GM18507 (cell line): ENCODE measurements around the gene IKZF3.
"Not testable (repeated sequence)": the region's sequence is repeated elsewhere in the genome, so short reads cannot be mapped to it uniquely, and the experiment has no call there.

ENCODE experiments used
- DNase-seq: peaks from one replicate; pipeline ENCODE4 v3.0.0; 2011; ENCODE audit warnings: low read depth; ENCODE audit not compliant: insufficient read length; ENCODE audit errors: extremely low spot score
- FAIRE-seq: peaks from 2 replicates; lab custom pipeline; 2011; peaks lifted over from hg19 to GRCh38; lab: Jason Lieb, UNC

Gene IKZF3

DNA sequence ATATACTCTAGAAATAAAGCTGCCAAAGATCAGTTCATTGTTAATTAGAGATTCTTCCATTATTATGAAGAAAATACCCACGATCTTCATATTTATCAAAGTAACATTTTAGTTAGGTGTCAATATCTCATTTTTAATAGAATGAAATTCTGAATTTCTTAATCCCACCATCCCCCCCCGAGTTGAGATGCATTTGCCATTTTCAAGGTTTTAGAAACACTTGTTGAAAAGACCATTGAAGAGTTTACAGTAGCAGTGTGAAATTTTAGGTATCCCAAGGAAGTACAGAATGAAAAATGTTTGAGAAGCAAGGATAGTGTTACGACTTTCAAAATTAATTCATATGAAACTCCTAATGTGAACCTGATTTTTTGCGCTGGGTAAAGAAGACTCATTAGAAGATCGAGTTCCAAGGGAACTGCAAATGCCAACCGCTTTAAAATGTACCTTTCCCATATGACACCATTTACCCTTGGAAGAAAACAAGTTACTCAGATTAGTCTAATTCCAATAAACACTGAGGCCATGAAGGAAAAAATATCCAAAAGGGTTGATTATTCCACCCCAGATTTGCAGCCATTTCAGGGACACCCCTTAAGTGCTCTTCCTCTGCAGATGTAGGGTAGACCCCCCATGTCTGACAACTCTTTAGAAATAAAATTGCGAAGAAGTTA lies 731 bp downstream of the IKZF3 start:
- FAIRE-seq: no peak
- DNase-seq: no peak

DNA sequence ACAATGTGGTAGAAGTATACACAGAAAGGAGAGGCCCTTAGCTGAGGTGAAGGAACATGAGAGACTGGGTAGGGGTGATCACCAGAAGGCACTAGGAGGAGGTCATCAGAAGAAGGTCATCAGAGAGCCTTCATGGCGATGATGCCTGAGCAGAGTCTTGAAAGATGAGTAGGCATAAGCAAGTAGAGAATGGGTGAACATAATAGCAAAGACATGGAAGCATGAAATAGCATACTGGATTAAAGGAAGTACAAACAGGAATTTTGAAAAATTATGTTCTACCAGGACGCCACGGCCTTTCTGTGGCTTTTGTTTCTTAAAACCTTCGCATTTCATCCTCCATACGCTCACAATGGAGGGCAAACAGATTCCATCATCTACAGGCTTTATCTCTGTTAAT lies 2.9 kb downstream of the IKZF3 start:
- peak; percentile 84 for FAIRE-seq
- no peak for DNase-seq

DNA sequence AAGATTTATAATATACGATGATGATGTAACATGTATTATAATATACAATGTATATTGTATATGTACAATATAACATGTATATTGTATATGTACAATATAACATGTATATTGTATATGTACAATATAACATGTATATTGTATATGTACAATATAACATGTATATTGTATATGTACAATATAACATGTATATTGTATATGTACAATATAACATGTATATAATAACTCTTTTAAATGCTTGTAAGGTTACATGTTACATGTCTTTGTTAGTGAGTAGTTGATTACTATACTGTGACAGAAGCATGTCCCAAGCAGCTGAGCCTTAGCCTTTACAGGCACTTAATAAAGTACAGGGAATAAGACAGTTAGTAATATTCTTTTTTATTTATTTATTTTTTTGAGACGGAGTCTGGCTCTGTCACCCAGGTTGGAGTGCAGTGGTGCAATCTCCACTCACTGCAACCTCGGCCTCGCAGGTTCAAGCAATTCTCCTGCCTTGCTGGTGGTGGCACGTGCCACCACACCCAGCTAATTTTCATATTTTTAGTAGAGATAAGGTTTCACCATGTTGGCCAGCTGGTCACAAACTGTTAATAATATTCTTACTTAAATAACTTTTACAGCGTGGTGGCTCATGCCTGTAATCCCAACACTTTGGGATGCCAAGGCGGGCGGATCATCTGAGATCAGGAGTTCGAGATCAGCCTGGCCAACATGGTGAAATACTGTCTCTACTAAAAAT lies 8.0 kb downstream of the IKZF3 start:
- FAIRE-seq, DNase-seq: not testable (repeated sequence)

DNA sequence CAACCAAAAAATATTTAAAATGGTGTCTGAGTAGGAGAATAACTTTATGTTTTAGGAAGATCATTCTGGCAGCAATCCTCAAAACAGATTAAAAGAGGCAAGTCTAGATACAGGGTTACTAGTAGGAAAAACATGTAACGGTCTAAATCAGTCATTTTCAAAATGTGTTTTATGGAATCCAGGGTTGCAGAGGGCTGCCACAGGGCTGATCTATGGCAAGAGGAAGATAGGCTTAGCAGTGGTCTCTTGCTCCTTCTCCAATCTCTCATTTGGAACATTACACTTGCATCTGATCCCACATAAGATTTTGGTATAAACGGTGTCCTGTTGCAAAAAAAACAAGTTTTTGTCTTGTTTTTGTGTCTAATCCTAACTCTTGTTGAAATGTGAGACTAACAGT lies 9.2 kb downstream of the IKZF3 start:
- FAIRE-seq: peak; percentile 35
- no peak for DNase-seq

DNA sequence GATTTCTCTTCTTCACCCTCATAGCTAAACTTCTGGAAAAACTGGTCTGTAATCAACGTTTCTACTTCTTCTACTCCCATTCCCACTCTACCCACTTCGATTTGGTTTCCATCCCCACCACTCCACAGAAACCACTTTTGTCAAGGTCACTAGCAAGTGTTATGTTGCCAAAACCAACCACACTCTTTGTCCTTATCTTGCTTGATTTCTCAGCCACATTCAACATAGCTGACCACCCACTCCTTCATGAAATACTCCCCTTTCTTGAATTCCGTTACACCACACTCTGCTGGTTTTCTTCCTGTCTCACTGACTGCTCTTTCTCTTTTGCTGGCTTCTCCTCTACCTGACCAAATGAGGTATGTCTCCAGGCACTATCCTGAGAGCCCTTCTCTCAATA lies 11.9 kb downstream of the IKZF3 start:
- DNase-seq (no peak), FAIRE-seq (peak; percentile 64)

DNA sequence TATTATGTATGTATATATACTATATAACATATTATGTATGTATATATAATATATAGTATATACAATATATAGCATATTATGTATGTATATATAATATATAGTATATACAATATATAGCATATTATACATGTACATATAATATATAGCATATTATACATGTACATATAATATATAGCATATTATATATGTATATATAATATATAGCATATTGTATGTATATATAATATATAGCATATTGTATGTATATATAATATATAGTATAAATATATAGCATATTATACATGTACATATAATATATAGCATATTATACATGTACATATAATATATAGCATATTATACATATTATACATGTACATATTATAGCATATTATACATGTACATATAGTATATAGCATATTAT lies 13.9 kb downstream of the IKZF3 start:
- not testable (repeated sequence) for FAIRE-seq

DNA sequence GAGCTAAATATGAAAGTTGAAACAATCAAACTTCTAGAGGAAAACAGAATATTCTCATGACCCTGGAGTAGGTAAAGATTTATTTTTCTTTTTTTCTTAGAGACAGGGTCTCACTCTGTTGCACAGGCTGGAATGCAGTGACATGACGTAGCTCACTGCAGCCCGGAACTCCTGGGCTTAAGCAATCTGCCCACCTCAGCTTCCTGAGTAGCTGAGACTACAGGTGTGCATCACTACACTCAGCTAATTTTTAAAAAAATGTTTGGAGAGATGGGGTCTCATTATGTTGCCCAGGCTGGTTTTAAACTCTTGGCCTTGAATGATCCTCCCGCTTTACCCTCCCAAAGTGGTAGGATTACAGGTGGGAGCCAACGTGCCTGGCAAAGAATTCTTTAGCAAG lies 15.5 kb downstream of the IKZF3 start:
- FAIRE-seq (peak; percentile 67), DNase-seq (no peak)

More for the DNA sequence above, 13.9 kb downstream of the IKZF3 start:
- DNase-seq: not testable (repeated sequence)

DNA sequence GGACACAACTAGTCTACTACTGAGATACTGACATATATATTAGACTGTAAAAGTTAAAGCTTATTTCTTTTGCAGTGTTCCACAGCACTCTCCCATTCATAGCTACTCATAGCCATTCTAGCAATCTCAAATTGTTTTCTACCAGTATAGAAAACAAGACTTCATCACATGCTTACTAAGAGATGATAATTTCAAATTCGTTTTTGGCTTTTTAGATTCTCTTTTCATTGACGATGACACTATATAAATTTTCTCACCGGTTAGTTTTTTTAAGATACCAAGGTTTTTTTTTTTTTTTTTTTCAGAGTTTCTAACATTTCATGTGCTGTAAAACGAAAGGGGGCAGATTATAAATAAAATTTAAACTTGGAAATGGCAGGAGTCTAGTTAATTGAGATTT lies 17.9 kb downstream of the IKZF3 start:
- FAIRE-seq: no peak
- DNase-seq: no peak

DNA sequence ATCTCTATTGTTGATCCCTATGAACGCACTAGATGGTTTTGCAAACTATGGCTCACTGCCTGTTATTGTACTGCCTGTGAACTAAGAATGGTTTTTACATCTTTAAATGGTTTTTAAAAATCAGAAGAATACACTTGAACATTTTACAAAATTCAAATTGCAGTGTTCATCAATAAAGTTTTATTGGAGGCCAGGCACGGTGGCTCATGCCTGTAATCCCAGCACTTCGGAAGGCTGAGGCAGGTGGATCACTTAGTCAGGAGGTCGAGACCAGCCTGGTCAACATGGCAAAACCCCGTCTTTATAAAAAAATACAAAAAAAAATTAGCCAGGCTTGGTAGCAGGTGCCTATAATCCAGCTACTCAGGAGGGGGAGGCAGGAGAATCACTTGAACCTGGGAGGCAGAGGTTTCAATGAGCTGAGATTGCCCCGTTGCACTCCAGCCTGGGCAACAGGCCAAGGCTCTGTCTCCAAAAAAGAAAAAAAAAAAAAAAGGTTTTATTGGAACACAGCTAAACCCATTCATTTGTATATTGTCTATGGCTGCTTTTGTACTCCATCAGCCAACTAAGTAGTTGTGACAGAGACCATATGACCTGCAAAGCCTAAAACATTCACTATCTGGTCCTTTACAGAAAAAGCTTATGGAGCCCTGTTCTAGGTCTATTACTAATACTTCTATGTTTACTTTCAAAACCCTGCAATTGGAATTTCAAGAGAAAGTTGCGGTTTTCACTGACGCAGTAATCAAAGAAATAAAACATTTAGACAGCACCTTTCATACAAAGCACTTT lies 18.9 kb downstream of the IKZF3 start:
- FAIRE-seq (no peak), DNase-seq (no peak)

DNA sequence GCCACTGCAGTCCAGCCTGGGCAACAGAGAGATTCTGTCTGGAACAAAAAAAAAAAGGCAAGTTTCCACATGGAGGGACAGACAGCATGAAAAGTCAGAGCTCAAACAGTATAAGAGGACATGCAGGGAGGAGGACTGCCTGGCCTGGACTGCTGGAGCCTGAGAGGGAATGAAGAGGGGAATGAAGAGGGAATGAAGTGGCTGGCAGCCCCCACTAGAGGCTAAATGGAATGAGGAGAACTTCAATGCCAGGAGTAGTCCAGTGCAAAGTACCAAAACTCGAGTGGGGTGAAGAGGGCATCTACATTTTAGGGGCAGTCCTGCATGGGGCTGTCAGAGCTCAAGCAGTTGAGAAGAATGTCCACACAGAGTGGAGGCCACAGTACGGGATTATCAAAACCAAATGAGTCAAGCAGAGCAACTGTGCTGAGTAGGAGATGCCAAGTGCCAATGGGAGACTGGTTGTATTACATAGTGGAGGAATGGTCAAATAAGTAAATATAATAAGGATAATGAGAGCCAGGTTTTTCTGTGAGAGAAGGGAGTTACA lies 22.9 kb downstream of the IKZF3 start:
- DNase-seq (no peak), FAIRE-seq (no peak)

DNA sequence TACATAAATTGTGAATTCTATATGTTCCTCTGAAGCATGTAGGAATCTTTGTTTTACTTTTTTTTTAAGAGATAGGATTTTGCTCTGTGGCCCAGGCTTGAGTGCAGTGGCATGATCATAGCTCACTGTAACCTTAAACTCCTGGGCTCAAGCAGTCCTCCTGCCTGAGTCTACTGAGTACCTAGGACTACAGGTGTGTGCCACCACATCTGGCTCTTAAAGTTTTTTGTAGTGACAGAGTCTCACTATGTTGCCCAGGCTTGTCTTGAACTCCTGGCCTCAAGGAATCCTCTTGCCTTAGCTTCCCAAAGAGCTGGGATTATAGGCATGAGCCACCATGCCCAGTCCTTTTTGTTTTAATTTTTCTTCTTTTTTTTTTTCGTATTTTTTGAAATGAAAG lies 25.3 kb downstream of the IKZF3 start:
- DNase-seq (no peak), FAIRE-seq (peak; percentile 21)

DNA sequence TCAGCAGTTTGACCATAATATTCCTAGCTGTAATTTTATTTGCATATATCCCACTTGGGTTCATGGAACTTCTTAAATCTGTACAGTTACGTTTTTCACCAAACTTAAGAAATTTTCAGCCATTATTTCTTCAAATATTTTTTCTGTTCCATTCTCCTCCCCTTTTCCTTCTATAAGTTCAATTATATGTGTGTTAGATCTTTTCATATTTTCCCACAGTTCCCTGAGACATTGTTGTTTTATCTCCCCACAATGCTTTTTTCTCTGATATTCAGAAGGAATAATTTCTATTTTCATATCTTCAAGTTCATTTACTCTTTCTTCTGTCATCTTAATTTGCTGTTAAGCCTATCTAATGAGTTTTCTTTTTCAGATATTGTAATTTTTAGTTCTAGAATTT lies 26.1 kb downstream of the IKZF3 start:
- DNase-seq: no peak

DNA sequence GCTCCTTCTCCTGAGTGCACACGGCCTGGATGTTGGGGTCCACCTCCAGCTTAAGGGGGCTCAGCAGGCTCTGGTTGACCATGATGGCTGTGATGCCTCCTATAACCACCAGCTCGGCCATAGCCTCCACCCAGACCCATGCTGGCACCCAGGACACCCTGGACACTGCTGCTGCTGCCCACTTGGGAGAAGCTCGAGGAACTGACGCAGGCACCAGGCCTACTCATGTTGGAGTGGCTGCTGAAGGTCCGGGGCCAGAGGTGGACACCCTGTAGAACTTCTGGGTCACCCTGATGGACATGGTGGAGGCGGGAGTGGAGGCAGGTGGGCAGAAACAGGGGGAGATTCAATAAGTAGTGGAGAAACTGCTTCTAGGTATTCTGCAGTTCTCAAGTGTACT lies 28.0 kb downstream of the IKZF3 start:
- FAIRE-seq: no peak
- no peak for DNase-seq

More for the DNA sequence above, 26.1 kb downstream of the IKZF3 start:
- no peak for FAIRE-seq

DNA sequence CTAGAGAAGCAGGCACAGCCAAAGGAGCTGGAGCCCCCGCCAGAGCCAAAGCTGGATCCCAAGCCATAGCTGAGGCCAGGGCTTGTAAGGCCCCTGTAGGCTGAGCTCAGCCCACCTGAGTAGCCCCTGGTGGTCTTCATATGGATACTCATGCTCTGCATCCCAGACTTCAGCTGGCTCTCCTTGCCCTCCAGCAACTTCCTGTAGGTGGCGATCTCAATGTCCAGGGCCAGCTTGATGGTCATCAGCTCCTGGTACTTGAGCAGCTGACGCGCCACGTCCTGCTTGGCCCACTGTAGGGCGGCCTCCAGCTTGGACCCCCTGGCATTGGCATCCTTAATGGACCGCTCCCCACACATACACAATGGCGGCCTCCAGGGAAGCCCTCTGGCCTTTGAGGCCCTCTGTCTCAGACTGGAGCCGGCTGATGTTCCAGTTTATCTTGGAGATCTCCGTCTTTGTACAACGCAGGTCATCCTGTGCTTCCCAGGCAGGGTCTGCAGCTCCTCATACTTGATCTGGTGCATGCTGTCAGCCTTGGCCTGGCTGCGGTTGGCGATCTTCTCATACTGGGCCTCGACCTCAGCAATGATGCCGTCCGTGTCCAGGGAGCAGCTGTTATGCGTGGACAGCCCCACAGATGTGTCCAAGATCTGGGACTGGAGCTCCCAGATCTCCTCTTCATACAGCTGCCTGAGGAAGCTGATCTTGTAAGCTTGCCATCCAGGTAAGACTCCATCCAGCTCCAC lies 28.9 kb downstream of the IKZF3 start:
- FAIRE-seq: no peak
- DNase-seq: no peak

DNA sequence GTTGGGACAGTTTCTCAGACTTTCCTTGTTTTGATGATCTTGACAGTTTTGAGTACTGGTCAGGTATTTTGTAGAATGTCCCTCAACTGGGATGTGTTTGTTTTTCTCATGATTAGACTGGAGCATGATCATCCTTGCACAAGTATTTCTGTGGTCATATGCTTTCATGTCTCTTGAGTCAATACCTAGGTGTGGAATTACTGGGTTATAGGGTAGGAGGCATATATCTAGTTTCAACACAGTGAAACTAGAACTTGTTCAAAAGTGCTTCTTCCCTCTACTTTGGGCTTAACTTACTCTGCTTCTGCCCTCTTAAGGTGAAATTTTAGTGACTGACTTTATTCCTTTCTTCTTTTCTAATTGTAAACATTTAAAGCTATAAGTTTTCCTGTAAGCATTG lies 30.1 kb downstream of the IKZF3 start:
- no peak for FAIRE-seq
- DNase-seq: no peak

DNA sequence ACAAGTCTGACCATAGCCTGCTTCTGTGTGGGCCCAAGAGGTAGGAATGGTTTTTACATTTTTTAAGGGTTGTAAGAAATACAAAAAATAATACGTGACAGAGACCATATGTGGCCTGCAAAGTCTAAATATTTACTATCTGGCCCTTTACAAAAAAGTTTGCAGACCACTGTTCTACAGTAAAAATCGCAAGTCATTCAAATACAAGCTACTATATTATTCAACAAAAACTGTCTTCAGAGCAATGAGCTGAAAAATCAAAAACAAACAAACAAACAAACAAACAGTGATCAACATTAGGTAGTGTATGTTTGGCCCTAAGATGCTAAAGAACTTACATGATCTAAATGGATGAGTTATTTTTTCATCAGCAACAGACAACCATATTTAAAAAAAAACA lies 32.5 kb downstream of the IKZF3 start:
- no peak for FAIRE-seq
- DNase-seq: no peak

DNA sequence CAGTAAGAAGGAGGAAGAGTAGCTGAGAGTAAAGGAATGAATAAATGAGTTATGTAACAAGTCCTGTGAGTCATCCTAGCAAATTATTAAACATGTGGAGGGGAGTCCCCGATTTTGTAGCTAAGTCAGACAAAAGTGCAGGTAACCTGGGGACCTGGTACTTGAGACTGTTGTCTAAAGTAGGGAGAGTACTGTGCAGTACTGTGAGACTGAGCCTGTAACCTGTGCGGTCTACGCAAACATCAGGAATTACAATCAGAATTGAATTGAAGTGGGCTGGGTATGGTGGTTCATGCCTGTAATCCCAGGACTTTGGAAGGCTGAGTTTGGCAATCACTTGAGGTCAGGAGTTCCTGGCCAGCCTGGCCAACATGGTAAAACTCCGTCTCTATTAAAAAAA lies 35.7 kb downstream of the IKZF3 start:
- FAIRE-seq (peak; percentile 41), DNase-seq (no peak)

DNA sequence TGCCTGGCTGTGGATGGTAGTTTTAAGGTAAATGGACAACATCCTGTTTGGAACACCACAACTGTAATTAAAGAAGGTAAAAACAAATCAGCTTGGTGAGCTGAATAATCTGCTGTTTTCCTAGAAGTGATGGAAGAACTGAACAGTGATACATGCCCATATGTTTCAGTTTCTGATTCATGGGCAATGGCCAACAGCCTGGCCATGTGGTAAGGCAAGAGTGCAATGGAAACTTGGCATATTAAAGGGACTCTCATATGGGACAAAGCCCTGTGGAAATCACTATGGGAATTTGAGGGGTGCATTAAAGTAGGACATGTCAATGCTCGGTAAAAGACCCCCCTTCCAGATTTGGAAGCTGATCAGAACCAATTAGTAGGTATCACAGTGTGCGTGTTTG lies 37.8 kb downstream of the IKZF3 start:
- no peak for FAIRE-seq
- no peak for DNase-seq

DNA sequence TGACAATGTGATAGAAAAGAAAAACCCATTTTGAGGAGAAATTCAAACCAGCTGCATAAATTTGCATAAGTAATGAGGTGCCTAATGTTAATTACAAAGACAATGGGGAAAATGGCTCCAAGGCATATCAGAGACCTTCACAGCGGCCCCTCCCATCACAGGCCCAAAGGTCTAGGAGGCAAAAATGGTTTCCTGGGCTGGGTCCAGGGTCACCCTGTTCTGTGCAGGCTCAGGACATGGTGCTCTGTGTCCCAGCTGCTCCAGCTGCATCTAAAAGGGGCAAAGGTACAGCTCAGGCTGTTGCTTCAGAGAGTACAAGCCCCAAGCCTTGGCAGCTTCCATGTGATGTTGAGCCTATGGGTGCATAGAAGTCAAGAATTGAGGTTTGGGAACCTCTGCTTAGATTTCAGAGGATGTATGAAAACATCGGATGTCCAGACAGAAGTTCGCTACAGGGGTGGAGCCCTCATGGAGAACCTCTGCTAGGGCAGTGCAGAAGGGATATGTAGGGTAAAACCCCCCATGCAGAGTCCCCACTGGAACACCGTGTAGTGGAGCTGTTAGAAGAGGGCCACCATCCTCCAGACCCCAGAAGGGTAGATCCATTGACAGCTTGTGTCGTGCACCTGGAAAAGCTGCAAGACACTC lies 40.6 kb downstream of the IKZF3 start:
- DNase-seq: no peak
- FAIRE-seq: peak; percentile 15
